Measurements from ENCODE around the gene PDZD4. TPM values are rescaled to one million over a fixed set of nuclear protein-coding genes. Genes with fewer than 3 reads are reported as not detected.

The PDZD4 gene
- total RNA-seq, 4 donors from 2014 or later: 2.2 to 6.4 (median 4.6) TPM

- intact Hi-C loops (cut with DNase I; ENCODE audit: low total_unique reads): no loop called here
- 79 to 82% methylated on average over 25 of the region's 25 CpGs for whole genome bisulfite sequencing, 2 donors
- no peak overlapping the region for H3K4me3 ChIP-seq (ENCODE audit: low read depth, poor library complexity, severe bottlenecking)
- TF ChIP-seq CTCF (IDR thresholded peaks at IDR 0.05) (no peak), POLR2A (IDR thresholded peaks at IDR 0.05) (no peak)
- DNase-seq (ENCODE audit: low spot score in 2 of 2): no peak
Measured at GRCh38 chrX:153816831-153817690, 13.3 kb downstream of the PDZD4 start.

DNA sequence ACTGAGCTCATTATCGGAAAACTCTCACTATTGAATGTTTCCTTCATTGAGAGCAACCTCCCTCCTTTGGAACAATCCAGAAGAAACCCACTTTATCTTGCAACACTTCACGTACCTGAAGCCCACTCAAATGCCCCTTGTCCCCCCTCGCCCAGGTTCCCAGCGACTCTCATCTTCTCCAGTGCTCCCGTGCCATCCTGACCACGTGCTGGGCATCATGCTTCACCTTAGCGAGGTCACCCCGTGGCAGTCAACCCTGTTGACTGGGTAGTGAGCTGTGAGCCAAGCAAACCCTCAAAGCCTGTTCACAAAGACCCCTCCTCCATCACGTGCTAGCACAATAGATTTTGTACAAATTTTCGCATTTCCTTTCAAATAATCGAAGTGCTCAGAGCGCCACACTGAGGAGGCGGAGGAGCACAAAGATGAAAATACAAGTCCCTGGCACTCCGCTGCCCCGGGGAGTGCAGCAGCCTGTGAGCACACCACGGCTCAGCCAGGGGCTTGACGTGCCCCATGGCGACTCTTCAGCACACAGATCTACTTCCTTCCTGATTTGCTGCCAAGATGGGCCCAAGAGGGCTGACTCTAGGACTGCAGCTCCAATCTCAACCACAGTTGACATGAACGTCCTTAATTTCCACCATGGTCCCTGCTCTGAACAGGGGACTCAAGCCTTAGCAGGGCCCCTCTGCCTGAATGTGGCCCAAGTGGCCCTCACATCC, 15.6 kb downstream of the PDZD4 start:
- WGBS, 2 donors: 75 to 77% methylated on average over 13 to 19 of the region's 19 CpGs
- no peak for TF ChIP-seq POLR2A (IDR thresholded peaks at IDR 0.05)
- no peak for TF ChIP-seq CTCF (IDR thresholded peaks at IDR 0.05)
- no peak overlapping the region for H3K4me3 ChIP-seq (ENCODE audit: low read depth, poor library complexity, severe bottlenecking)
- DNase-seq (ENCODE audit: low spot score in 2 of 2): no peak
- intact Hi-C loops (cut with DNase I; ENCODE audit: low total_unique reads): no loop called here

DNA sequence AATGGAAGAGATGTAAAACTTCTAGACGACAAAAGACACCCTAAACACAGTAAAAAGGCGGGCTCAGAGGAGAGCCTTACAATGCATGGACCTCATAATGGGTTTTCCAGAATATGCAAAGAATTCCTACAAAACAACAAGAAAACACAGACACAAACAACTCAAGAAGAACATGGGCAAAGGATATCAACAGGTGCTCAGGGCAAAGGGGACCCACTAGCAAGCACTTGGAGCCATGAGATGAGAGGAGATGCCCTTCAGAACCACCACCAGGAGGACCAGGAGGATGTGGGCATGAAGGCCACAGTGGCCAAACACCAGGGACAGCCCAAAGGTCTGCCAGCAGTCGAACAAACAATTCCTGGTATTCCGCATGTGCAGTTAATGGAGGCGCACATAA, 17.2 kb downstream of the PDZD4 start:
- H3K4me3 ChIP-seq (ENCODE audit: low read depth, poor library complexity, severe bottlenecking): no peak overlapping the region
- TF ChIP-seq CTCF (IDR thresholded peaks at IDR 0.05): no peak
- no peak for TF ChIP-seq POLR2A (IDR thresholded peaks at IDR 0.05)

GRCh38 chrX:153812220-153812619, 18.1 kb downstream of the PDZD4 start:
- DNase-seq (ENCODE audit: low spot score in 2 of 2): no peak
- no peak for TF ChIP-seq CTCF (IDR thresholded peaks at IDR 0.05)
- TF ChIP-seq POLR2A (IDR thresholded peaks at IDR 0.05): no peak
- WGBS, 2 donors: 58 to 75% methylated on average over 6 to 13 of the region's 14 CpGs
- intact Hi-C loops (cut with DNase I; ENCODE audit: low total_unique reads): no loop called here
- H3K4me3 ChIP-seq (ENCODE audit: low read depth, poor library complexity, severe bottlenecking): no peak overlapping the region

More for the DNA sequence above, 17.2 kb downstream of the PDZD4 start:
- DNase-seq (ENCODE audit: low spot score in 2 of 2): no peak
- 90 to 95% methylated on average over 5 of the region's 5 CpGs for WGBS, 2 donors
- intact Hi-C loops (cut with DNase I; ENCODE audit: low total_unique reads): no loop called here

DNA sequence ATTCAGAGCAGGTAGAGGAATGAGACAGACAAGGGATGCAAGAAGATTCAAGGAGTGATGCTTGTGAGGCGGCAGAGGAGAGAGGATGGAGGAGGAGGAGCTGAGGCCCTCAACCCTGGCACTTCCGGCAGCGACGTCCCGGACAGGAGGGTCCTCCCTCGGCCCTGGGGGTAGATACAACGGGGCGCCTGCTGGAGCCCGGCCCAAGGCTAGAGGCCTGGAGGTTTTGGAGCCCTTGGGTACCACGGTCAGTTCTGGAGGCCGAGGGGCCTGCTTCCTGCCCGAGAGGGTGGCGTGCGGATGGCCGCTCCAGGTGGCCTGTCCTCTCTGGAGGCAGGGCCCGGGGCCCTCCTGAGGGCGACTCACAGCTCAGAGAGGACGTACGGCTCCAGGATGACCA, 22.4 kb downstream of the PDZD4 start:
- WGBS, 2 donors: 91% methylated on average over 11 to 19 of the region's 19 CpGs
- DNase-seq (ENCODE audit: low spot score in 2 of 2): no peak
- no peak for TF ChIP-seq CTCF (IDR thresholded peaks at IDR 0.05)
- no peak for TF ChIP-seq POLR2A (IDR thresholded peaks at IDR 0.05)
- H3K4me3 ChIP-seq (ENCODE audit: low read depth, poor library complexity, severe bottlenecking): no peak overlapping the region
- intact Hi-C loops (cut with DNase I; ENCODE audit: low total_unique reads): no loop called here

Measured in lower leg skin (tissue), 4 donors.